GM18873 (cell line): ENCODE results near the gene CDH4.

ENCODE experiments used
- ATAC-seq: cut with Tn5 transposase; IDR thresholded peaks from one replicate; pipeline ENCODE4 v1.9.1; 2021; ENCODE audit warnings: mild to moderate bottlenecking, moderate library complexity, moderate number of reproducible peaks; ENCODE audit not compliant: unreplicated experiment, low FRiP score

Gene CDH4

GRCh38 chr20:61584851-61585250, 332.8 kb downstream of the CDH4 start:
- ATAC-seq = no peak

GRCh38 chr20:61585764-61586163, 333.7 kb downstream of the CDH4 start:
- ATAC-seq = no peak

GRCh38 chr20:61587036-61587435, 335.0 kb downstream of the CDH4 start:
- no peak for ATAC-seq

- ATAC-seq = no peak
Observed at GRCh38 chr20:61587681-61588289, 335.7 kb downstream of the CDH4 start.

- no peak for ATAC-seq
Observed at GRCh38 chr20:61588411-61589385, 336.6 kb downstream of the CDH4 start.

- ATAC-seq = no peak
Observed at GRCh38 chr20:61590236-61590635, 338.2 kb downstream of the CDH4 start.

- no peak for ATAC-seq
Observed at GRCh38 chr20:61593516-61593915, 341.5 kb downstream of the CDH4 start.

GRCh38 chr20:61594198-61594597, 342.1 kb downstream of the CDH4 start:
- no peak for ATAC-seq

- no peak for ATAC-seq
Observed at GRCh38 chr20:61595216-61595615, 343.2 kb downstream of the CDH4 start.

- no peak for ATAC-seq
Observed at GRCh38 chr20:61596687-61597330, 344.7 kb downstream of the CDH4 start.

GRCh38 chr20:61597996-61598395, 345.9 kb downstream of the CDH4 start:
- ATAC-seq = no peak

GRCh38 chr20:61598586-61598985, 346.5 kb downstream of the CDH4 start:
- ATAC-seq = no peak

GRCh38 chr20:61599061-61599531, 347.0 kb downstream of the CDH4 start:
- no peak for ATAC-seq

- ATAC-seq = no peak
Observed at GRCh38 chr20:61599541-61599992, 347.5 kb downstream of the CDH4 start.

GRCh38 chr20:61600016-61600415, 348.0 kb downstream of the CDH4 start:
- ATAC-seq = no peak

- no peak for ATAC-seq
Observed at GRCh38 chr20:61601361-61601760, 349.3 kb downstream of the CDH4 start.

- no peak for ATAC-seq
Observed at GRCh38 chr20:61601853-61602252, 349.8 kb downstream of the CDH4 start.

- no peak for ATAC-seq
Observed at GRCh38 chr20:61603715-61604114, 351.7 kb downstream of the CDH4 start.

- no peak for ATAC-seq
Observed at GRCh38 chr20:61604549-61604948, 352.5 kb downstream of the CDH4 start.

- no peak for ATAC-seq
Observed at GRCh38 chr20:61605283-61605682, 353.2 kb downstream of the CDH4 start.
